GM10266 (cell line): ENCODE results near the gene IMMP2L.
"Not testable (repeated sequence)": the region's sequence is repeated elsewhere in the genome, so short reads cannot be mapped to it uniquely, and the experiment has no call there.

Source experiments
- DNase-seq: peaks from one replicate; pipeline ENCODE4 v3.0.0; 2012; ENCODE audit errors: extremely low spot score
- CTCF ChIP-seq: IDR thresholded peaks from 2 replicates; pipeline ENCODE4 v1.5.1; 2012; ENCODE audit warnings: mild to moderate bottlenecking, low read depth; ENCODE audit not compliant: control insufficient read depth, insufficient read depth; ENCODE audit errors: missing control alignments

The IMMP2L gene

GRCh38 chr7:111274857-111275256 lies 287.4 kb downstream of the IMMP2L start:
- DNase-seq, result no peak
- TF ChIP-seq CTCF, result no peak

- TF ChIP-seq CTCF, result no peak
- DNase-seq, result no peak
These were observed 290.2 kb downstream of the IMMP2L start for GRCh38 chr7:111272092-111272491.

- DNase-seq, result not testable (repeated sequence)
These were observed 291.5 kb downstream of the IMMP2L start for GRCh38 chr7:111270794-111271193.

- TF ChIP-seq CTCF, result no peak
- no peak for DNase-seq
These were observed 293.4 kb downstream of the IMMP2L start for GRCh38 chr7:111268941-111269340.

GRCh38 chr7:111266613-111267012 lies 295.7 kb downstream of the IMMP2L start:
- DNase-seq, result no peak
- no peak for TF ChIP-seq CTCF

GRCh38 chr7:111265394-111265793 lies 296.9 kb downstream of the IMMP2L start:
- DNase-seq, result no peak
- no peak for TF ChIP-seq CTCF

GRCh38 chr7:111264981-111265380 lies 297.3 kb downstream of the IMMP2L start:
- no peak for DNase-seq
- TF ChIP-seq CTCF, result no peak

GRCh38 chr7:111264111-111264868 lies 298.0 kb downstream of the IMMP2L start:
- TF ChIP-seq CTCF, result no peak
- no peak for DNase-seq
